WTC11 (cell line): Measurements from ENCODE around the gene ATP6V0D1. TPM values are rescaled to one million over a fixed set of nuclear protein-coding genes. Genes with fewer than 3 reads are reported as not detected.

Source experiments
- CREB1 ChIP-seq: sonication (generic); formaldehyde crosslinking; IDR thresholded peaks from 2 replicates; pipeline ENCODE4 v1.8.0; 2023; ENCODE audit warnings: mild to moderate bottlenecking, missing genetic modification reagents
- E2F5 ChIP-seq: sonication (generic); formaldehyde crosslinking; IDR thresholded peaks from 2 replicates; pipeline ENCODE4 v1.8.1; 2022; ENCODE audit warnings: mild to moderate bottlenecking, moderate library complexity, missing genetic modification reagents
- FOXJ3 ChIP-seq: sonication (generic); formaldehyde crosslinking; IDR thresholded peaks from 2 replicates; pipeline ENCODE4 v1.9.0; 2021; ENCODE audit warnings: missing genetic modification reagents, mild to moderate bottlenecking, borderline replicate concordance
- FOXP4 ChIP-seq: sonication (generic); formaldehyde crosslinking; IDR thresholded peaks from 2 replicates; pipeline ENCODE4 v1.8.0; 2022; ENCODE audit warnings: mild to moderate bottlenecking, missing genetic modification reagents
- RORB ChIP-seq: fragments of 250-450 bp; sonication (Bioruptor Pico); IDR thresholded peaks from 2 replicates; pipeline ENCODE4 v1.9.0; 2021; ENCODE audit warnings: mild to moderate bottlenecking
- USF2 ChIP-seq: sonication (generic); formaldehyde crosslinking; IDR thresholded peaks from 2 replicates; pipeline ENCODE4 v1.8.1; 2023; ENCODE audit warnings: mild to moderate bottlenecking, missing genetic modification reagents, moderate library complexity
- ZBTB21 ChIP-seq: sonication (generic); formaldehyde crosslinking; IDR thresholded peaks from 2 replicates; pipeline ENCODE4 v1.8.1; 2023; ENCODE audit warnings: mild to moderate bottlenecking, missing genetic modification reagents, borderline replicate concordance
- ZNF396 ChIP-seq: fragments of 250-450 bp; sonication (Bioruptor Pico); IDR thresholded peaks from 2 replicates; pipeline ENCODE4 v1.8.0; 2021; ENCODE audit warnings: mild to moderate bottlenecking, moderate library complexity, borderline replicate concordance
- total RNA-seq: library from RNA; stranded (reverse); gene quantifications from 3 replicates; pipeline ENCODE4 v1.2.3, GENCODE V29; 2021
- TF ChIP-seq, protein P1 (sequence below): sonication (generic); formaldehyde crosslinking; IDR thresholded peaks from 2 replicates; pipeline ENCODE4 v1.8.0; 2023; ENCODE audit warnings: missing genetic modification reagents, mild to moderate bottlenecking, borderline replicate concordance
- TF ChIP-seq, protein P2 (sequence below): sonication (generic); formaldehyde crosslinking; IDR thresholded peaks from 2 replicates; pipeline ENCODE4 v1.8.0; 2023; ENCODE audit warnings: mild to moderate bottlenecking, missing genetic modification reagents
- TF ChIP-seq, protein P3 (sequence below): fragments of 250-450 bp; sonication (Bioruptor Pico); IDR thresholded peaks from 2 replicates; pipeline ENCODE4 v1.9.0; 2021; ENCODE audit warnings: moderate library complexity, mild to moderate bottlenecking, inconsistent platforms, borderline replicate concordance
- TF ChIP-seq, protein P4 (sequence below): fragments of 200-600 bp; IDR thresholded peaks from 2 replicates; pipeline ENCODE4 v1.8.0; 2022; ENCODE audit warnings: antibody characterized with exemption

The ATP6V0D1 gene
- total RNA-seq, 1 experiment from 2014 or later: 44.1 TPM

GRCh38 chr16:67399218-67399733, 81.7 kb downstream of the ATP6V0D1 start (continued):
- TF ChIP-seq, protein P1, sequence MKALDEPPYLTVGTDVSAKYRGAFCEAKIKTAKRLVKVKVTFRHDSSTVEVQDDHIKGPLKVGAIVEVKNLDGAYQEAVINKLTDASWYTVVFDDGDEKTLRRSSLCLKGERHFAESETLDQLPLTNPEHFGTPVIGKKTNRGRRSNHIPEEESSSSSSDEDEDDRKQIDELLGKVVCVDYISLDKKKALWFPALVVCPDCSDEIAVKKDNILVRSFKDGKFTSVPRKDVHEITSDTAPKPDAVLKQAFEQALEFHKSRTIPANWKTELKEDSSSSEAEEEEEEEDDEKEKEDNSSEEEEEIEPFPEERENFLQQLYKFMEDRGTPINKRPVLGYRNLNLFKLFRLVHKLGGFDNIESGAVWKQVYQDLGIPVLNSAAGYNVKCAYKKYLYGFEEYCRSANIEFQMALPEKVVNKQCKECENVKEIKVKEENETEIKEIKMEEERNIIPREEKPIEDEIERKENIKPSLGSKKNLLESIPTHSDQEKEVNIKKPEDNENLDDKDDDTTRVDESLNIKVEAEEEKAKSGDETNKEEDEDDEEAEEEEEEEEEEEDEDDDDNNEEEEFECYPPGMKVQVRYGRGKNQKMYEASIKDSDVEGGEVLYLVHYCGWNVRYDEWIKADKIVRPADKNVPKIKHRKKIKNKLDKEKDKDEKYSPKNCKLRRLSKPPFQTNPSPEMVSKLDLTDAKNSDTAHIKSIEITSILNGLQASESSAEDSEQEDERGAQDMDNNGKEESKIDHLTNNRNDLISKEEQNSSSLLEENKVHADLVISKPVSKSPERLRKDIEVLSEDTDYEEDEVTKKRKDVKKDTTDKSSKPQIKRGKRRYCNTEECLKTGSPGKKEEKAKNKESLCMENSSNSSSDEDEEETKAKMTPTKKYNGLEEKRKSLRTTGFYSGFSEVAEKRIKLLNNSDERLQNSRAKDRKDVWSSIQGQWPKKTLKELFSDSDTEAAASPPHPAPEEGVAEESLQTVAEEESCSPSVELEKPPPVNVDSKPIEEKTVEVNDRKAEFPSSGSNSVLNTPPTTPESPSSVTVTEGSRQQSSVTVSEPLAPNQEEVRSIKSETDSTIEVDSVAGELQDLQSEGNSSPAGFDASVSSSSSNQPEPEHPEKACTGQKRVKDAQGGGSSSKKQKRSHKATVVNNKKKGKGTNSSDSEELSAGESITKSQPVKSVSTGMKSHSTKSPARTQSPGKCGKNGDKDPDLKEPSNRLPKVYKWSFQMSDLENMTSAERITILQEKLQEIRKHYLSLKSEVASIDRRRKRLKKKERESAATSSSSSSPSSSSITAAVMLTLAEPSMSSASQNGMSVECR (CRISPR knock-in tag): no peak
- TF ChIP-seq RORB (CRISPR knock-in tag) (no peak), ZBTB21 (CRISPR knock-in tag) (0 out of 2 replicates have a peak, but pooled peaks have one; percentile 59), FOXJ3 (no peak), ZNF396 (no peak), USF2 (CRISPR knock-in tag) (peak; percentile 32; the same call in 1 of the 2 replicates), FOXP4 (CRISPR knock-in tag) (no peak), E2F5 (CRISPR knock-in tag) (no peak), CREB1 (CRISPR knock-in tag) (no peak)
- TF ChIP-seq, protein P2, sequence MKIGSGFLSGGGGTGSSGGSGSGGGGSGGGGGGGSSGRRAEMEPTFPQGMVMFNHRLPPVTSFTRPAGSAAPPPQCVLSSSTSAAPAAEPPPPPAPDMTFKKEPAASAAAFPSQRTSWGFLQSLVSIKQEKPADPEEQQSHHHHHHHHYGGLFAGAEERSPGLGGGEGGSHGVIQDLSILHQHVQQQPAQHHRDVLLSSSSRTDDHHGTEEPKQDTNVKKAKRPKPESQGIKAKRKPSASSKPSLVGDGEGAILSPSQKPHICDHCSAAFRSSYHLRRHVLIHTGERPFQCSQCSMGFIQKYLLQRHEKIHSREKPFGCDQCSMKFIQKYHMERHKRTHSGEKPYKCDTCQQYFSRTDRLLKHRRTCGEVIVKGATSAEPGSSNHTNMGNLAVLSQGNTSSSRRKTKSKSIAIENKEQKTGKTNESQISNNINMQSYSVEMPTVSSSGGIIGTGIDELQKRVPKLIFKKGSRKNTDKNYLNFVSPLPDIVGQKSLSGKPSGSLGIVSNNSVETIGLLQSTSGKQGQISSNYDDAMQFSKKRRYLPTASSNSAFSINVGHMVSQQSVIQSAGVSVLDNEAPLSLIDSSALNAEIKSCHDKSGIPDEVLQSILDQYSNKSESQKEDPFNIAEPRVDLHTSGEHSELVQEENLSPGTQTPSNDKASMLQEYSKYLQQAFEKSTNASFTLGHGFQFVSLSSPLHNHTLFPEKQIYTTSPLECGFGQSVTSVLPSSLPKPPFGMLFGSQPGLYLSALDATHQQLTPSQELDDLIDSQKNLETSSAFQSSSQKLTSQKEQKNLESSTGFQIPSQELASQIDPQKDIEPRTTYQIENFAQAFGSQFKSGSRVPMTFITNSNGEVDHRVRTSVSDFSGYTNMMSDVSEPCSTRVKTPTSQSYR (CRISPR knock-in tag): 0 out of 2 replicates have a peak, but pooled peaks have one; percentile 32
- TF ChIP-seq, protein P3, sequence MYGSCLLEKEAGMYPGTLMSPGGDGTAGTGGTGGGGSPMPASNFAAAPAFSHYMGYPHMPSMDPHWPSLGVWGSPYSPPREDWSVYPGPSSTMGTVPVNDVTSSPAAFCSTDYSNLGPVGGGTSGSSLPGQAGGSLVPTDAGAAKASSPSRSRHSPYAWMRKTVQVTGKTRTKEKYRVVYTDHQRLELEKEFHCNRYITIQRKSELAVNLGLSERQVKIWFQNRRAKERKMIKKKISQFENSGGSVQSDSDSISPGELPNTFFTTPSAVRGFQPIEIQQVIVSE (CRISPR knock-in tag): no peak
- TF ChIP-seq, protein P4, sequence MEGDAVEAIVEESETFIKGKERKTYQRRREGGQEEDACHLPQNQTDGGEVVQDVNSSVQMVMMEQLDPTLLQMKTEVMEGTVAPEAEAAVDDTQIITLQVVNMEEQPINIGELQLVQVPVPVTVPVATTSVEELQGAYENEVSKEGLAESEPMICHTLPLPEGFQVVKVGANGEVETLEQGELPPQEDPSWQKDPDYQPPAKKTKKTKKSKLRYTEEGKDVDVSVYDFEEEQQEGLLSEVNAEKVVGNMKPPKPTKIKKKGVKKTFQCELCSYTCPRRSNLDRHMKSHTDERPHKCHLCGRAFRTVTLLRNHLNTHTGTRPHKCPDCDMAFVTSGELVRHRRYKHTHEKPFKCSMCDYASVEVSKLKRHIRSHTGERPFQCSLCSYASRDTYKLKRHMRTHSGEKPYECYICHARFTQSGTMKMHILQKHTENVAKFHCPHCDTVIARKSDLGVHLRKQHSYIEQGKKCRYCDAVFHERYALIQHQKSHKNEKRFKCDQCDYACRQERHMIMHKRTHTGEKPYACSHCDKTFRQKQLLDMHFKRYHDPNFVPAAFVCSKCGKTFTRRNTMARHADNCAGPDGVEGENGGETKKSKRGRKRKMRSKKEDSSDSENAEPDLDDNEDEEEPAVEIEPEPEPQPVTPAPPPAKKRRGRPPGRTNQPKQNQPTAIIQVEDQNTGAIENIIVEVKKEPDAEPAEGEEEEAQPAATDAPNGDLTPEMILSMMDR: peak; percentile 80; the same call in 1 of the 2 replicates
